SK-N-MC (cell line): ENCODE results near the gene KDM6B.

ENCODE experiments used
- EZH2 ChIP-seq: fragments of 200-600 bp; sonication (generic); IDR thresholded peaks from one replicate; pipeline ENCODE4 v1.6.1; 2017; ENCODE audit warnings: antibody characterized with exemption
- POLR2AphosphoS5 ChIP-seq: IDR thresholded peaks from 2 replicates; pipeline ENCODE4 v1.6.1; 2012; ENCODE audit warnings: mild to moderate bottlenecking, low read depth, low read length, borderline replicate concordance

GRCh38 chr17:7882629-7883028, 48.6 kb downstream of the KDM6B start:
- TF ChIP-seq EZH2 = no peak
- TF ChIP-seq POLR2AphosphoS5 = no peak
